GM18498 (cell line): ENCODE data around the gene MAST1.
"Not testable (repeated sequence)": the region's sequence is repeated elsewhere in the genome, so short reads cannot be mapped to it uniquely, and the experiment has no call there.

Experiments used
- ATAC-seq: cut with Tn5 transposase; IDR thresholded peaks from one replicate; pipeline ENCODE4 v1.9.1; 2021; ENCODE audit warnings: mild to moderate bottlenecking, moderate library complexity; ENCODE audit not compliant: unreplicated experiment

The MAST1 gene

GRCh38 chr19:12838182-12838885 lies at the start of gene MAST1:
Gene MAST1, plus strand, starts transcription at chr19:12838515. Its CDS starts 58 bp downstream, at chr19:12838573.
- no peak for ATAC-seq

GRCh38 chr19:12788682-12789097 lies 49.6 kb upstream of the MAST1 start:
- no peak for ATAC-seq

- no peak for ATAC-seq
Observed at GRCh38 chr19:12789098-12789903, 49.0 kb upstream of the MAST1 start.

- ATAC-seq: peak; percentile 44
Observed at GRCh38 chr19:12789904-12790619, 48.3 kb upstream of the MAST1 start.

DNA sequence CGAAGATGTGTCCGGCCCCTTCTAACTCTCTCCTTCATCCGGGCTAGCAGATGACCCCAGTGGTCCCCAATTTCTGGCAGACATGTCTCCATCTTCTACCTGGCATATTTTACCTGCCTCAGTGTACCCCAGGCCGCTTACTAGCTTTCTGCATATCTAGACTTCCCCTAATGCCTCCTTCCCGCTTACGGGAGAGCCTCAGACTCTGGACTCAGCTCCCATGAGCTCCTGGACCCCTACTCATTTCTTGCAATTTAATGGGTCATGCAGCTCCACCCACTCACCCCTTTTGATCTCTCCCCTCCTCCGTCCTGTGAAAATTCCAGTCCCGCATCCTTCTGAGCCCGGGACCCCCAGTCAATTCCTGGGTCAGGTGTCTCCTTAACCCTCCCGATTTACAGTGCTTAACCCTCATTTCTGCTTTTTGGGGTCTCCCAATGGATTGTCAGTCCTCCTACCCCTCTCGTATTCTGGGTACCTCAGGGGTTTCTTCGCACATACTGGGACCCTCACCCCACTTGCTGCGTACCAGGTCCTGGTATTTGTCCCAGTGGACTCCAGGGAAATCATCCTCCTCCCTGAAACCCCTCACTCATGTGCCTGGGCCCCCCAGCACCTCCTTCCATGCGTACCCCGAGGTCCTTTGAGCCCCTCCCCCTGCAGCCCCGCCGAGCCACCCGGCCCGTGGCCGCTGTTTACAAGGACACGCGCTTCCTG lies 47.5 kb upstream of the MAST1 start:
- no peak for ATAC-seq

GRCh38 chr19:12791345-12792050 lies 46.8 kb upstream of the MAST1 start, which contains the start of gene JUNB:
Gene JUNB, plus strand, starts transcription at chr19:12791486. Its CDS starts 286 bp downstream, at chr19:12791772.
- ATAC-seq: peak; percentile 36

DNA sequence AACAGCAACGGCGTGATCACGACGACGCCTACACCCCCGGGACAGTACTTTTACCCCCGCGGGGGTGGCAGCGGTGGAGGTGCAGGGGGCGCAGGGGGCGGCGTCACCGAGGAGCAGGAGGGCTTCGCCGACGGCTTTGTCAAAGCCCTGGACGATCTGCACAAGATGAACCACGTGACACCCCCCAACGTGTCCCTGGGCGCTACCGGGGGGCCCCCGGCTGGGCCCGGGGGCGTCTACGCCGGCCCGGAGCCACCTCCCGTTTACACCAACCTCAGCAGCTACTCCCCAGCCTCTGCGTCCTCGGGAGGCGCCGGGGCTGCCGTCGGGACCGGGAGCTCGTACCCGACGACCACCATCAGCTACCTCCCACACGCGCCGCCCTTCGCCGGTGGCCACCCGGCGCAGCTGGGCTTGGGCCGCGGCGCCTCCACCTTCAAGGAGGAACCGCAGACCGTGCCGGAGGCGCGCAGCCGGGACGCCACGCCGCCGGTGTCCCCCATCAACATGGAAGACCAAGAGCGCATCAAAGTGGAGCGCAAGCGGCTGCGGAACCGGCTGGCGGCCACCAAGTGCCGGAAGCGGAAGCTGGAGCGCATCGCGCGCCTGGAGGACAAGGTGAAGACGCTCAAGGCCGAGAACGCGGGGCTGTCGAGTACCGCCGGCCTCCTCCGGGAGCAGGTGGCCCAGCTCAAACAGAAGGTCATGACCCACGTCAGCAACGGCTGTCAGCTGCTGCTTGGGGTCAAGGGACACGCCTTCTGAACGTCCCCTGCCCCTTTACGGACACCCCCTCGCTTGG lies 46.1 kb upstream of the MAST1 start:
- no peak for ATAC-seq

DNA sequence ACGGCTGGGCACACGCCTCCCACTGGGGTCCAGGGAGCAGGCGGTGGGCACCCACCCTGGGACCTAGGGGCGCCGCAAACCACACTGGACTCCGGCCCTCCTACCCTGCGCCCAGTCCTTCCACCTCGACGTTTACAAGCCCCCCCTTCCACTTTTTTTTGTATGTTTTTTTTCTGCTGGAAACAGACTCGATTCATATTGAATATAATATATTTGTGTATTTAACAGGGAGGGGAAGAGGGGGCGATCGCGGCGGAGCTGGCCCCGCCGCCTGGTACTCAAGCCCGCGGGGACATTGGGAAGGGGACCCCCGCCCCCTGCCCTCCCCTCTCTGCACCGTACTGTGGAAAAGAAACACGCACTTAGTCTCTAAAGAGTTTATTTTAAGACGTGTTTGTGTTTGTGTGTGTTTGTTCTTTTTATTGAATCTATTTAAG lies 45.4 kb upstream of the MAST1 start:
- ATAC-seq: no peak

- ATAC-seq: peak; percentile 34
Observed at GRCh38 chr19:12793290-12794195, 44.8 kb upstream of the MAST1 start.

GRCh38 chr19:12794196-12794941 lies 43.9 kb upstream of the MAST1 start:
- ATAC-seq: no peak

DNA sequence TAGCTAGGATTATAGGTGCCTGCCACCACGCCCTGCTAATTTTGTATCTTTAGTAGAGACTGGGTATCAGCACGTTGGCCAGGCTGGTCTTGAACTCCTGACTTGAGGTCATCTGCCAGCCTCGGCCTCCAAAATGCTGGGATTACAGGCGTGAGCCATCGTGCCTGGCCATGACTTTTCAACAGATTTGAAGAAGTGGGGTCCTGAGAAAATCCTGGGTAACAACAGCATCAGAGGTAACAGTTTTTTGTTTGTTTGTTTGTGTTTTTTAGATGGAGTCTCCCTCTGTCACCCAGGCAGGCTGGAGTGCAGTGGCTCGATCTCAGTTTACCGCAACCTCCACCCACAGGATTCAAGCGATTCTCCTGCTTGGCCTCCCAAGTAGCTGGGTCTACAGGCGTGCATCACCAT lies 43.3 kb upstream of the MAST1 start:
- ATAC-seq: no peak

GRCh38 chr19:12796146-12797071 lies 41.9 kb upstream of the MAST1 start:
- ATAC-seq: no peak

DNA sequence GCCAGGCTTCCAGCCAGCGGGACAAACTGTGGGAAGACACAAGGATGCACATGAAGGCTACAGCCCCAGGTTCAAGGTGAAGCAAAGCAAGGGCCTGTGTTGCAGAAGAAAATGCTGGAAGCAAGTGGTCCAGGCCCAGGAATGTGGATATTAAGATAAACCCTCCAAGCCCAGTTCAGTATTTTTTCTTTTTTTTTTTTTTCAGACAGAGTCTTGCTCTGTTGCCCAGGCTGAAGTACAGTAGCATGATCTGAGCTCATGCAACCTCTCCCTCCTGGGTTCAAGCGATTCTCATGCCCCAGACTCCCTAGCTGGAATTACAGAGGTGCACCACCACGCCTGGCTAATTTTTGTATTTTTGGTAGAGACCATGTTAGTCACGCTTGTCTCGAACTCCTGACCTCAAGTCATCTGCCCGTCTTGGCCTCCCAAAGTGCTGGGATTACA lies 41.2 kb upstream of the MAST1 start:
- ATAC-seq: no peak

DNA sequence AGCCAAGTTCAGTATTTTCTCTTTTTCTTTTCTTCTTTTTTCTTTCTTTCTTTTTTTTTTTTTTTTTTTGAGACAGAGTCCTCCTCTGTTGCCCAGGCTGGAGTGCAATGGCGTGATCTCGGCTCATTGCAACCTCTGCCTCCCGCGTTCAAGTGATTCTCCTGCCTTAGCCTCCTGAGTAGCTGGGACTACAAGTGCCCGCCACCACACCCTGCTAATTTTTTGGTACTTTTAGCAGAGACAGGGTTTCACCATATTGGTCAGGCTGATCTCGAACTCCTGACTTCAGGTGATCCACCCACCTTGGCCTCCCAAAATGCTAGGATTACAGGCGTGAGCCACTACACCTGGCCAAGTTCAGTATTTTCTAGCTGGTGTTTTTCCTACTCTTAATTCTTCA lies 40.7 kb upstream of the MAST1 start:
- not testable (repeated sequence) for ATAC-seq

DNA sequence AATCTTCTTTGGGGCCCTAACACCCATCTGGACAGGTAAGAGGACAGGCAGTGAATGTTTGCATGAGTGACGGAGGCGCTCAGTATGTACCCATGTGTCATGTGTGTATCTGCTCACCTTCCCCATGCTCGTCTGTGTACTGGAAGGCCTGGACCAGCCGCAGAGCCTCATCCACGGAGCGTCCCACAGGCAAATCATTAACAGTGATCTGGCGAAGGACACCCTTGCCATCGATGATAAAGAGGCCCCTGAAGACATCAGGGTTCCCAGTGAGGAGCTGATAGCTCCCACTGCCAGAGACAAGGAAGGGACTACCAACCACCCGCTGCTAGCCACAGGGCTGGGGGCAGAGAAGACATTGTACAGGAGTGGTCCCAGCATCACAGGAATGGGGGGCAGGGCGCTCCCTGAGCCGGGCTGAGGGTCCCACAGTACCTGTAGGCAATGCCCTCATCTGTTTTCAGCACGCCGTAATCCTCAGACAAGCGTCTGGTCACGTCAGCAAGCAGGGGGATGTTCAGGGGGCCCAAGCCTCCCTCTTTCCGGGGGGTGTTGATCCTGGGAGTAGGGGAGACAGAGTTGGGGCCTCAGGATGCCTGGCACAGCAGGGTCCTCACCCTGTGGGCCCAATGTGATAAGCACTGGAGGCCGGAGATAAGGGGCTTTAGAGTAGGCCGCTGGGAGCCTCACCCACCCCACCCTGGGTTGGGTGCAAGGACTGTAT lies 38.4 kb upstream of the MAST1 start:
- no peak for ATAC-seq

DNA sequence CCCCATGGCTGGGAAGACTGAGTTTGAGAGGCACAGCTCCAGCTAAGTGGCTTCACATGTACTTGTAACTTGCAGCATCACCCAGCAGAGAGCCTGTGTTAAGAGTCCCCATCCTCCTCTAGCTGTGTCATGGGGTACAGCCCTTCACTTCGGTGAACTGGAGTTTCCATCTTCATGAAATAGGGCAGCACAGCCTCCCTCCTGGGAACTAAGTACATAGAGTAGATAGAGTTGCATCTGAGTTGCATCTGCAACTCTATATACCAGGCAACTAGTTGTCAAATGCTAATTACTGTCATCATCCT lies 37.9 kb upstream of the MAST1 start:
- no peak for ATAC-seq
